HG03439 (cell line): ENCODE measurements around the gene SMIM32.

ENCODE experiments used
- ATAC-seq: cut with Tn5 transposase; IDR thresholded peaks from one replicate; pipeline ENCODE4 v1.9.1; 2021; ENCODE audit warnings: mild to moderate bottlenecking, moderate library complexity; ENCODE audit not compliant: unreplicated experiment

The SMIM32 gene

DNA sequence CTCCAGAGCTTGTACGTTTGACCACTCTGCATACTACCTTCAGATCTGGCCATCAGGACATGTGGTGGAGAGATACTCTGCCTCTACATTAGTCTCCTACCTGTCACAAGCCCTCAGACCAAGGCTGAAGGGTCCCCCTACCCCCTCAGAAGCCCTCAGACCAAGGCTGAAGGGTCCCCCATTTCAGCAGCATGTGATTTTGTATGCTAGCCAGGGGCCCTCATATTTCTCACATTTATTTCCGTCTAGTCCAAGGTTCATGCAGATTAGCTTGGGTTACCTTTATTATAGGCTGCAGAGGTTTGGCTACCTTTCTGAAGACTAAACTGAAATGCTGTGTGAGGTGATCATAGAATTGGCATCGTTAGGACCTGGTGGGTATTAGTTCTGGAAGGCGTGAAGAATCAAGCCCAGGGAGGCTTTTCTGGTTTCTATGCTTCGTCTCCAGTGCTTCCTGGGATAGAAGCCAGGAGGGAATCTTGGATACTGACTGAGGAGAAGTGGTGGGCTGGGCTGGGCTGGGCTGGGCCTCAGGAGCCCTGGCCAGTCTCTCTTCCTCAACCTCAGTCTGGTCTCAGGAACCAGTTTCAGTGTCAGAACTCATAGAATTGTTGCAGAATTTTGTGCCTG lies 2.8 kb downstream of the SMIM32 start:
- no peak for ATAC-seq

DNA sequence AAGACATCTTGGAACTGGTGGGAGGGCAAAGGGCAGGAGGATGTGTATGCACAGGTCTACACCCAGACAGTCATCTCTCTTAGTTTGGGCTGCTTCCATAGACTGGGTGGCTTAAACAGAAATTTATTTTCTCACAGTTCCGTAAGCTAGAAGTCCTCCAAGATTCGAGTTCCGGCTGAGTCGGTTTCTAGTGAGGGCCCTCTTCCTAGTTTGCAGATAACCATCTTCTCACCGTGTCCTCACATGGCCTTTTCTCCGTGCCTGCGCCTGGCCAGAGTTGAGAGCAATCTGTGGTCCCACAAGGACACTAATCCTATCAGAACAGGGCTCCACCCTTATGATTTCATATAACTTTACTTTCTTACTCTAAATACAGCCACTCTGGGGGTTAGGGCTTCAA lies 4.1 kb downstream of the SMIM32 start:
- ATAC-seq = no peak

DNA sequence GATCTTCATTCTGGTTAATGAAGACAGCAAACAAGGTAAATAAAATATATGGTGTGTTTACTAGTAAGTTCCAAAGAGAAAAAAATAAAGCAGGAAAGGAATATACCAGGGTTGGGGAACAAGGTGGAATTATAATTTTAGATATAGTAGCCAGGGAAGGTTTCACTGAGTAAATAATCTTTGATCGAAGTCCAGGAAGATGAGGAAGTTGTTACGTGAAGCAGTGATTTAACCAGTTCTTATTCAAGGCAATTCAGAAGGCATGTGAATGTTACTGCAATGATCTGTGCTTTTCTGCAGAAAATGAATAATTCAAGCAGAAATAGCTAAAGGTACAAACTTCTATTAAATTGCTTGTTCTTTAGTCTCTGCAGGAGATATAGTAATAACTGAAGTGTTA lies 6.2 kb downstream of the SMIM32 start:
- no peak for ATAC-seq

DNA sequence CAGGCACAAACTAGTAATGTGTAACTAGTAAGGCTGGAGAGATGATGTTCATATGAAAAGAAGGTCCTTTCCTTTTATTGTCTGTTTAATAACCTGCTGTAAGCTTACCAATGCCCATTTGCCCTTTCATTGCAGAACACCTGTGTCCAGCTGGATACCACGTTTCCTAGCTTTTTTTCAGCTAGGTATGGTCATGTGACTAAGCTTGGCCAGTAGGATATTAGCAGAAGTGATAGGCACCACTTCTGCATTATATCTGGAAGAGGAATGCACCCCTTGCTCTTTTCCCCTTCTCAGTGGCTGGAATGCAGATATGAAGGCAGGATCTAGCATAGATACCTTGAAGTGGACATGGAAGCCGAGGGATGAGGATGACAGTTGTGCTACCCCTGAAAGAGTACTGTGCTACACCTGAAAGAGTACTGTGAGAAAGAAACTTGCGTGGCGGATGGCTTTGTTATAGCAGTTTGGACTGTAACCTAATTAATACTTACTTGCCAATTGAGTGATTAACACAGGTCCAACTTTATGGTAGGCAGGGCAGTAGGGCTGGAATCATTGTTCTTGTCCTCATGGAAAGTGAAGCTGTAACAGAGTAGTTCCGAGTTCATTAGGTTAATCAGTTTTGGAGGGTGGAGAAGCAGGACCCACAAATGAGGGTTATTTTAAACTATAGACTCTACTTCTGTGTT lies 6.8 kb downstream of the SMIM32 start:
- ATAC-seq = no peak

DNA sequence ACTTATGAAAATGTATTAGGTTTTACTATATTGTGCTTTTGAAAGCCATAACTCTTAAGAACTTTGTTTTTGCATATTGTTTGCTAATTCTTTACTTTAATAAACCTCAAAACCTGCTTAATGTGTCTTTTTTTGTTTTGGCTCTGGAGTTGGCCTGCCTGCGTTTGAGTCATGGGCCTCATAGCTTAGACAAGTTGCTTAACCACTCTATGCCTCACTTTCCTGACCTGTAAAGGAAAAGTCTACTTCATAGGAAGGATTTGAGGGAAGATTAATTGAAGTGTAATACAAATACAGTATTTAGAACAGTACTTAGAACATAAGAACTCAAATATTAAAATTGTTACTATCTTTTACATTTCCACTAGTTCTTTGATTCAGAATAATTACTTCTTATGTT lies 10.3 kb downstream of the SMIM32 start:
- no peak for ATAC-seq

DNA sequence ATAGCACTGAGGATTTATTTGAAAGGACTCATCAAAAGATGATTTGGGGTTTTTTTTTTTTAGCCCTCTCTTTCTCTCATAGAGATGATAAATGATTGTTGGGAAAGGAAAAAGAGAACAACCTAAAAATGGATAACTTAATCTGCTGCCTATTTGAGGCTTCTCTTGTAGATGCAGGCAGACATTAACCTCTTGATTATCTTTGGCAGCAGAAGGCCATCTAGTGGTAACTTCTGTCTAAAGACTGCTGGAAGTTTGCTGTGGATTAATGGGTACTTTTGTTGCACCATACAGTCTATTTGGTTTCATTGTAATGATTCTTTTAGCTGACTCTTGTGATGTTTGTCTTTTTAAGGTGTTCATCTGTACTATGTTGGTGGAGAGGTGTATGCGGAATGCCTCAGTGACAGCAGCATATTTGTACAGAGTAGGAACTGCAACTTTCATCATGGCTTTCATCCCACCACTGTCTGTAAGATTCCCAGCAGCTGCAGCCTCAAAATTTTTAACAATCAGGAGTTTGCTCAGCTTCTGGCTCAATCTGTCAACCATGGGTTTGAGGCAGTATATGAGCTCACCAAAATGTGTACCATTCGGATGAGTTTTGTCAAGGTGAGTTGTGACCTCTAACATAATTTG lies 18.8 kb downstream of the SMIM32 start:
- no peak for ATAC-seq

DNA sequence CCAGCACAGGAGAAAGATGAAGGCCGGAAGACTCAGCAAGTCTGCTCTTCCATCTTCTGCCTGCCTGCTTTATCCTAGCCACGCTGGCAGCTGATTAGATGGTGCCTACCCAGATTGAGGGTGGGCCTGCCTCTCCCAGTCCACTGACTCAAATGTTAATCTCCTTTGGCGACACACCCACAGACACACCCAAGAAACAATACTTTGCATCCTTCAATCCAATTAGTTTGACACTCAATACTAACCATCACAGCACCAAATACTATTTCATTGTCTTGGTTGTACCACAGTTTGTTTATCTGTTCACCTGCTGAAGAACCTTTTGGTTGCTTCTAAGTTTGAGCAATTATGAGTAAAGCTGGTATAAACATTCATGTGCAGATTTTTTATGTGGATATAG lies 23.7 kb downstream of the SMIM32 start:
- ATAC-seq = no peak

DNA sequence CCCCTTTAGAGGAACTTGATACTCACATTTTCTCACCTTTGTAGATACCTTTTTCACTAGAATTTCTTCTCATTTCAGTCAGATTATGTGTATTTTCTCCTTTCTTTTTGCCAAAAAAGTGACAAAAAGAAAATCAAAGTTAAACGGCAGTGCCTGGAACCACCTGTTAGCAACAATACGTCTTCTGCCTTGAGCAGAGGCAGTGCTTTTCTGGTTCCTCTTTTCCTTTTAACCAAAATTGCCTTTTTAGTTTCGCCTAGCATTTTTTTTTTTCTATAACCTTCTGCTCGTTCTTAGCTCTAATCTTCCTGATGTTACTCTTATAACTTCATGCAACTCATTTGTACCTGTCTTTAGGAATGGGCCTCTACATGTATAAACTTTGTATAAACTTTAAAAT lies 26.1 kb downstream of the SMIM32 start:
- peak; percentile 52 for ATAC-seq

DNA sequence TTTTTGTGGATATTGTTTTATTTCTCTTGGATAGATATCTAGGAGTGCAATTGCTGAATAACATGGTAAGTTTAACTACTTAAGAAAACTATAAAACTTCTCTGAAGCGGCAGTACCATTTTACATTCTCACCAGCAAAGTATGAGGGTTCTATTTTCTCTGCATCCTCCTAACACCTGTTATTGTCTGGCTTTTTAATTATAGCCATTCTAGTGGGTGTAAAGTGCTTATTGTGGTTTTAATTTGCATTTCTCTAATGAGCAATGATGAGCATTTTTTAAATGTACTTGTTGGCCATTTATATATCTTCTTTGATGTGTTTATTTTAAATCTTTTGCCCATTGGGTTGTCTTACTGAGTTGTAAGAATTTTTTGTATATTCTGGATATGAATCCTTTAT lies 28.7 kb downstream of the SMIM32 start:
- ATAC-seq = peak; percentile 75

DNA sequence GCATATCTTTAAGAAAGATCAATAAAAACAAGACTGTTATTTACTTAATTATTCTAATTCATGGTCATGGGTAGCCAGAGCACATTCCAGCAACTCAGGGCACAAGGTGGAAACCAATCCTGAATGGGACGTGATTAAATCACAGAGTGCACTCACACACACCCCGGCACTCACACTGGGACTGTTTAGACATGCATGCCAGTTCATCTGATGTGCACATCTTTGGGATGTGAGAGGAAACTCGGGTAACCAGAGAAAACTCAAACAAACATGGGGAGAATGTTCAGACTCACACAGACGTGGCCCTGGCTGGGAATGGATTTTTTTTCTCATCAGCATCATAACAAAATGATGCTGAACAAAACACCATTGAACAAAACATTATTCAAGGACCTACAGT lies 31.0 kb downstream of the SMIM32 start:
- ATAC-seq = no peak

DNA sequence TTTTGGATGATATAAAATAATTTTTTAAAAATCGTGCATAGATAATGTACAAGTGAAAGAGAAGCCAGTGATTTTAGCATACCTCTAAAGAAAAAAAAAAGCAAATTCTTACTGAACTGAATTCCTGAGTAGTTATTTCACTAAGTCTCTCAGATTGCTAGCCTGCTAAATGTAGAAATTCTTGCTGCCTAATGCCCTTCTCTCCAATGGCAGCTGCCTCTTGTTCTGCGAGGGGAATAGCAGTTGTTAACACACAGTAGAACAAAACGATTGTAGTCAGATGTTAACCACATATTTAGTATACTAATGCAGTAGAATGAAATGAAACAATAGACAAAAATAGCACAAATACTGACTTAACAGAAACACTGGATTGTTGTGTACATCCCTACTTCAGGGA lies 33.5 kb downstream of the SMIM32 start:
- no peak for ATAC-seq

DNA sequence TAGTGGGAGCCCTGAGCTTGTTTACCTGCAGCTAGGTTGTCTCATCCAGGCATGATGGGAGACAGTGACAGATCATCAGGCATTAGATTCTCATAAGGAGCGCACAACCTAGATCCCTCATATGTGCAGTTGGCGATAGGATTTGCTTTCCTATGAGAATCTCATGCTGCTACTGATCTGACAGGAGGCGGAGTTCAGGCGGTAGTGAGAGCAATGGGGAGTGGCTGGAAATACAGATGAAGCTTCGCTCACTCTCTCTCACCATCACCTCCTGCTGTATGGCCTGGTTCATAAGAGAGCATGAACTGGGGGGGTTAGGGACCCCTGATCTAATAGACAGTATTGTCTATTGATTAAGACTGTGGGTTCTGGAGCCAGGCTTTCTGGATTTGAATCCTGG lies 35.4 kb downstream of the SMIM32 start:
- ATAC-seq = no peak

DNA sequence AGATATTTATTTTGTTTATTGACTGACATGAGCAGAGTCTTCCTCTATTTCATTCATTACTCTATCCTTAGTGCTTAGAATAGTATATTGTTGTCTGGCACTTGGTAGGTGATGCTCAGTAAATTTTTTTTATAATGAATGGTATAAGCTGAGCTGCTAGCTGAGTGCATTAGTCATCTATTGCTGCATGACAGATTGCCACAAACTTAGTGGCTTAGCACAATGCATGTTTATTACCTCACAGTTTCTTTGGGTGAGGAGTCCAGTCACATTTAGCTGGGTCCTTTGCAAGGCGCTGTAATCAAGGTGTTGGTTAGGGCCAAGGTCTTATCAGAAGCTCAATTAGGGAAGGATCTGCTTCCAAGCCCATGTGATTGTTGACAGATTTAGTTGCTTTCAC lies 37.2 kb downstream of the SMIM32 start:
- no peak for ATAC-seq

DNA sequence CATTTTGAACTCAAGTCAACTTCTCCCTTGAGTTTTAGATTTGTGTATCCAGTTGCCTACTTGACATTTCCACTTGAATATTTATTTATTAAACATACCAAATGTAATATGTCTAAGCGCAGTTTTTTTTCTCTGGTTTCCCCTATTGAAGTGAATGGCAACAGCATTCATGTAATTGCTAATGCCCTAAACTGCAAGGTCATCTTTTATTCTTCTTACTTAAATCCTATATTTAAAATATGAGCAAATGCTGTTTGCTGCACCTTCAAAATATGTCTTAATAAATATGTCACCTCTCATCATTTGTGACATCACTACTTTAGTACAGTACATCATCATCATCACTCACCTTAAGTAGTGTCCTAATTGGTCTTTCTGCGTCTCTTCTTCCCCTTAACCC lies 37.9 kb downstream of the SMIM32 start:
- ATAC-seq = no peak

DNA sequence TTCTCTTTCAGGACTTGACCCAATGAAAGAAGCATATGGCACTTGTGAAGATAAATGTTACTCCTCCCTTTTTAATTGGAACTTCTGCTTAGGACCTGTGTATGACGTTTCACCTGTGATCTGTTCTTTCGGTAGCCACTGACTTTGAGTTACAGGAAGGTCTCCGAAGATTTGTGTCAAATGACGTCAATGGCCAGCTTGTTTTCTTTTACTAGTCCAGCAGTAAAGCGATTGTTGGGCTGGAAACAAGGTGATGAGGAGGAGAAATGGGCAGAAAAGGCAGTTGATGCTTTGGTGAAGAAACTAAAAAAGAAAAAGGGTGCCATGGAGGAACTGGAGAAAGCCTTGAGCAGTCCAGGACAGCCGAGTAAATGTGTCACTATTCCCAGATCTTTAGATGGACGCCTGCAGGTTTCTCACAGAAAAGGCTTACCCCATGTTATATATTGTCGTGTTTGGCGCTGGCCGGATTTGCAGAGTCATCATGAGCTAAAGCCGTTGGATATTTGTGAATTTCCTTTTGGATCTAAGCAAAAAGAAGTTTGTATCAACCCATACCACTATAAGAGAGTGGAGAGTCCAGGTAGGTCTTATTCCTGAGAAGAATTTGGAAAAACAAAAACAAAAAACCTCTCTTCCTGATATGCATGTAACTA lies 39.3 kb downstream of the SMIM32 start:
- no peak for ATAC-seq

DNA sequence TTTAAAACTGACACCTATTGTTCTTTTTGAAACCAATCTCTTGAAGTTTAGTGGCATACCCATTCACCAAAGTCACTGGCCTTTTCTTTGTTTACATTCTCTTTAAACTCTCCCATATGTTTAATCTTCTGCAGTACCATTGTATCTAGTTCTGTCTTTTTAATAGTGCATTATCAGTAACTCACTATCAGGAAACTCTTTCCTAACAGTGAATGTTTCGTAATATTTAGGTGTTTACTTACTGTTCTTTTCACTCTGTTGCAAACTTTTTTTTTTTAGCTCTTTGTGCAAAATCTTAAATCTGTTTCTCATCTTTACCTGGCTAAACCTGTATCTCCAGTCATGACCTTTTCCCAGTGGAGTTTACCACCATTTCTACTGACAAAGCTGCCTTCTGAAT lies 43.1 kb downstream of the SMIM32 start:
- no peak for ATAC-seq

DNA sequence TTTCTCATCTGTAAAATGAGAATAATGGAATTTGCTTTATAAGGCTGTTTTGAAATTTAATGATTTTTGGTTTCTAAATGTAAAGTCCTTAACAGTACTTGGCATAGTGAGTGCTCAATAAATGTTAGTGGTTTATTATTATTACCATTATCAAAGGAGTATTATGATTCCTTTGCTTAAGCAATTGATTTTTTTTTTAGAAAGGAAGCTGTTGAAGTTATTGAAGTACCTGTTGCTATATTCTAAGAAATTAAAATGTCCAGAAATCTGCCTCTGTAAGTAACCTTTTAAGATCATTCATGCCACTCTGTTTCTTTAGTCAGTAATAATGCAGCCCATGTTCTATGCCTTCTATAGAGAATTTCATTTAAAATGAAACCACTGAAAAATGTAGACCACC lies 45.3 kb downstream of the SMIM32 start:
- no peak for ATAC-seq

DNA sequence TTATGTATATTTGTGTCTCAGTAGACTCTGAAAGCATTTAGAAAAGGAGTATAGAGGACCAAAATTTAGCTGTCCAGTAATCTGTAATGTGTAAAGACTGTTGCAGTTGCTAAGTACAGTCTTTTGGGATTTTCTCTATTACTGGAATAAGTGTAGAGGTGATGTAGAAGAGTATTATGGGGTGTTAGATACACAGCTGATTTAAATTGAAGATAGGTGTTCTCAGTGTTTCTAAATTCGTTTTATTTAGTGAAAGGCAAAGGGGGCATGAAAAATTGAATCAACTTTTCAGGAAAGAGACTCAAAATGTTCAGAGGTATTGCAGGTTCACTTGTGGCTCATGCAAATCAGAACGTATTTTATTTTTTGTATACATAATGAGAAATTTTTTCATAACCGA lies 46.8 kb downstream of the SMIM32 start:
- no peak for ATAC-seq

DNA sequence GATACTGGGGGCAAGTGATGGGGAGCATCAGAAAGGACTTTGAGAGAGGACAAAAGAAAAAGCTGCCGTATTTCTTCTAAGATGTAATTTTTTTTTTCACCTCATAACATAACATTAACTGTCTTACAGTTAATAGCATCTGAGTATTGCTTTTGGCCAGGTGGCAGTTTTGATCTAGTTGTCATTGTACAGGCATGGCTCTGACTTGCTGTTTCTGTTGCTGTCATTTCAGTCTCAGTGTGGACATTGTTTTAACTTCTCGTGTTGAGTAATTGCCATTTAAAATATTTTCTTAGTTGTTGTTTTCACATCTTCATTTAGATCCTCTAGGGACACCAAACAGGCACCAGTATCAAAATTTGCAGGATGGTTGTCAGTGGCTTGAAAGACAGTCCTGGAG lies 47.9 kb downstream of the SMIM32 start:
- peak; percentile 64 for ATAC-seq

DNA sequence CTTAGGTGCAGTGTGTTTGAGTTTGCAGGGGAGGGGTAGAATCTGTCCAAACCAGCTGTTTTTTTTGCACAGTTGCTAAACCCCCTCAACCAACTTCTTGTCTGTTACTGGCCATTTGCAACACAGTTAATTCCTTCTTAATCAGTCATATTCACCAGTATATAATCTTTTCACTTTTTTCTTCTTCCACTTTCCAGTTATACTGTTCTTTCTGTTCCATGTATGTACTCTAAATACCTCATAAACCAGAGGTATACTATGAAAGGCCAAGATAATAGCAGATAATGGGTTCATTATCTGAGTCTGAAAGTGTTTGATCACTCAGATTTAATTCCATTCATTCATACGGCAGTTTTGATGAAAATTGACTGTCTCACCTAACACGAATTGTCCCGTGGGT lies 49.2 kb downstream of the SMIM32 start:
- no peak for ATAC-seq

DNA sequence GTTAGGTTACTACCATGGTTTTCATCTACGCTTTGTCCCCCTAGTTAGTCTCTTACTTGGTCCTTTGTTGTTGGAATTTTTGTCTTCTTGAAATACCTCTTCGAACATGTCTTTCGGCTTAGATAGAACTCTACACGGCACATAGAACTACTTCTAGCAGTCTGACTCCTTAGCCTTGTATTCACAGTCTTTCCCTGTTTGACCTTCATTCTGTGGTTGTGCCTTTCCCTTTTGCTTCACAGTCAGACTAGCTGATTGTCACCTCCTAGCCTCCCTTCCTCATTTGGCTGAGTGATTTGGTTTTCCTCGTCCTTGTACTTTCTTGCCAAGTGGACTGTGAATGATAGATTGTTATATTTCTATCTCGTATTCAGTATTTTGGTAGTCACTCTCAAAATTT lies 49.6 kb downstream of the SMIM32 start:
- ATAC-seq = no peak

DNA sequence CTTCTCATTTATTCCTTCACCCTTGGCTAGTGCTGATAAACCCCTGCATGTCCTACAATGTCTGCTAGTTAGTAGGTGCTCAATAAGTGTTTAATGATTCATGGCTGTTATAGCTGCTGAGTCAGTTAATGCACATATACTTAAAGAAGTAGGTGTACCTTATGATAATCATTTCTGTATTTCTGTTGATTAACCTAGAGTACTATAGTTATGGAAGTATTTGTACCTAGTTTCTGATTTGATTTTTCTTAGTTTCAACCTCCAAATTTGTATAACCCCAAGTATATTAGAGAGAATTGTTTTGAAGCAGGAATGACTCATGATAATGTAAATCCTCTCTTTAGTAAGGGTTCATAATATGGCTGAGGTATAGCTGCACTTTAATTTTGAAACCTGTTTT lies 51.4 kb downstream of the SMIM32 start:
- ATAC-seq = peak; percentile 79
